ENCODE measurements around the gene F2.

F2 gene

DNA sequence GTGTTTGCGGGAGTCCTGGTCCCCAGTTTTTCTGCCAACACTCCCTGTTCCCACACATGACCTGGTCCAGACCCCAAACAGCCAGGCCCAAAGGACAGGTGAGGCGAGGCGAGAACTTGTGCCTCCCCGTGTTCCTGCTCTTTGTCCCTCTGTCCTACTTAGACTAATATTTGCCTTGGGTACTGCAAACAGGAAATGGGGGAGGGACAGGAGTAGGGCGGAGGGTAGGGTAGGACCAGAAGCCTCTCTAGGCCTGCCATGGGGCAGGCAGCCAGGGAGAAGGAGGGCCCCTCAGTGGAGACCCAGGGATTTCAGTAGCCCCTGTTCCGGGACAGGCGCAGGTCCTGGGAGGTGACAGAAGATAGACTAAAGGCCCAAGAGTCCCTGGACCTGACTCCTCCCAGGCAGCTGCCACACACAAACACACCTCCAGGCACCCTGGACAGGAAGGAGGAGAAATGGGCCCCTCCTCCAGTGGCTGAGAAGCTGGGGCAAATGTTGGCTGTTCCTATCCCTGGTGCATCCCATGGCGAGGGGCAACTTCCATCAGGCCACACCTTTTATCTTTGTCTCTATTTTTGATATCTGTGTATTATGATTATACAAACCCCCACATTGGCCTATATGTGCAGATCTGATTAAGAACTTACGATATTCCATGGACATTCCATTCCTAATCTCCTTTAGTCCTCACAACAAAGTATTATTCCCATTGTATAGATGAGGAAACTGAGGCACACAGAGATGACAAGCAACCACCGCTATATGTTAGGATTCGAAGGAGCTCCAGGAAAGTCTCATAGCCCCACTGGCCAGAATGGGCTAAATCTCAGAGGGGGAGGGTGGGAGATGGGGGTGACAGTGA lies 626 bp upstream of the F2 start:
- DNase-seq (ENCODE audit: low spot score) = no peak

DNA sequence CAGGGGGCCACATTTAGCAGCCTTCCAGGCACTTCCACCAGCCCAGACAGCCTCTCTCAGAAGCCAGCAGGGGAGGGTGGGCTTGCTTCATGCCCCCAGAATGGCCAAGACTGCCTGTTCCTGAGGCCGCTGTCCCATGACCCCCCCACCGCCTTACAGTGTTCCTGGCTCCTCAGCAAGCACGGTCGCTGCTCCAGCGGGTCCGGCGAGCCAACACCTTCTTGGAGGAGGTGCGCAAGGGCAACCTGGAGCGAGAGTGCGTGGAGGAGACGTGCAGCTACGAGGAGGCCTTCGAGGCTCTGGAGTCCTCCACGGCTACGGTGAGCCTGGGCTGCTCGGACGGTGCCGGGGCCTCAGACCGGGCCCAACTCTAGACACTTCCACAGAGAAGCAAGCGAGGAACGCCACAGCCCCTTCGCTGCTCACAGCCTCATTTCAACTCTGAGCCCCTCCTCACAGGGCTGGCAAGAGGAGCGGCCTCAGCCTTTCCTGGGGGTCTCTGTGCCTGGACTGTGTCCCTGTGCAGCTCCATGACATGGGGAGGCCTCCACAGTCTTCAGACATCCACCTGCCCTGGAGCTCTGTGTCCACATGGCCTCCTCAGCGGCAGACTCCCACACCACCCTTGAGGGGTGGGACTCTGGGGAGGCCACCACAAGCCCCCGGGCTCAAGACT lies 668 bp downstream of the F2 start:
- no peak for DNase-seq (ENCODE audit: low spot score)

DNA sequence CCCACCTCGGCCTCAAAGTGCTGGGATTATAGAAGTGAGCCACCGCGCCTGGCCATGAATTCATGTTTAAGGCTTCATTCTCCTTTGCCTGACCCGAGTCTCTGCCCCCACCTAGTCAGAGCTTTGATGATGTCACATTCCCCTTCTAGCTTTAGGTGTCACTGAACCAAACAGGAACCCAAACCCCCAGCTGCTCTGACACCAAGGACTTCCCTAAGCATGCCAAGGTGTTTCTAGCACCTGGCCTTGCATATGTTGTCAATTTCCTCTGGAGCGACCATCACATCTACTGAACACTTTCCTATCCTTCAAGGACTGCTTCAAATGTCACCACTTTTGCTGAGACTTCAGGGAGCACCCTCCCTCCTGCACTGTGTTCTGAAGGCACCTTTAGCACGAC lies 2.3 kb downstream of the F2 start:
- DNase-seq (ENCODE audit: low spot score) = no peak

DNA sequence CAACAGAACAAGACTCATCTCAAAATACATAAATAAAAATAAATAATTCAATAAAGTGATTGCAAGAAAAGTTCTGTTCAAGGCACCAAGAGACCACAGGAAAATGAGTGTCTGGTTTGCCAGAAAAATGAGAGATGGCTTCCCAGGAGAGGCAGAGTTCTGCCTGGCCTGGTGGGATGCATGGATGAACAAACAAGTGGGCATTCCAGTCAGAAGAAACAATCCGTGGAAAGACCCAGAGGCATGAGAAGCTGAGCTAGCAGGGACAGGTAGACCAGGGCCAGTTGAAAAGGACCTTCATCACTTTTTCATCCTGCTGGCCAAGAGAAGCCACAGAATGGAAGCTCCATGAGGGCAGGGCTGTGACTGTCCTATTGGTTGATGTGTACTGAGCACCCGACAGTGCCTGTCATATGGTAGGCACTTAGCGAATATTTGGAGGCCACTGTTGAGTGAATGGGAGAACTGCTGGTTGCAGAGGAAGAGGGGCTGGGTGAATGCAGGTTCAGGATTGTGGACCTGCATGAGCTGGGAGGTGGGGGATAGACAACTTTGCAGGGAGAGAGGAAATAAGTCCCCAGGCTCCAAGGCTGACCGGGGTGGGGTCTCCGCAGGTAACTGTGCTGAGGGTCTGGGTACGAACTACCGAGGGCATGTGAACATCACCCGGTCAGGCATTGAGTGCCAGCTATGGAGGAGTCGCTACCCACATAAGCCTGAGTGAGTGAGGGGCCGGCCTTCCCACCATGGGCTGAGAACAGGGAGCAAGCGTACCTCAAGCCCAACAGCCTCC lies 3.7 kb downstream of the F2 start:
- DNase-seq (ENCODE audit: low spot score) = no peak

DNA sequence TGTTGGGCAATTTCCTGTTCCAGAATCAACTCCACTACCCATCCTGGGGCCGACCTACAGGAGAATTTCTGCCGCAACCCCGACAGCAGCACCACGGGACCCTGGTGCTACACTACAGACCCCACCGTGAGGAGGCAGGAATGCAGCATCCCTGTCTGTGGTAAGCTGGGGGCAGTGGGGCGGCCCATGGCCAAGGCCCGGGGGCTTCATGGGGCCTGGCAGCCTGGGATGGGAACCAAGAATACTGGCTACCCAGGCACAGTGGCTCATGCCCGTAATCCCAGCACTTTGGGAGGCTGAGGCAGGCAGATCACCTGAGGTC lies 4.3 kb downstream of the F2 start:
- no peak for DNase-seq (ENCODE audit: low spot score)

DNA sequence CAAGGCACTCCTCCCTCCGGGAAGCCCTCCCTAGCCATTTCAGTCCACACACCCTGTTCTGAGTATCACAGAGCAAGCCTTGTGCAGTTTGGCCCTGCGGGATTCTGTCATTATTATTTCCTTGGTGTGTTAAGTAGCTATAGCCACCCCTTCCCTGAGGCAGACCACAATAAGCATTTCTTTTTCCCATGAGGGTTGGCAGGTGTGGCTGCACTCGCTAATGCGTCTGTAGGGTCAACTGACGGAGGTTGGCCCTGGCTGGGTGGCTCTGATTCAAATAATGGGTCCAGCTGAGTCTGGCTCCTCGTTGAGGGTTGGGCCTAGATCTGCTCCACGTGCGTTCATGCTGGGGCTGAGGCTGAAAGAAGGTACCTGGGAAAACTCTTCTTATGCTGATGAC lies 5.1 kb downstream of the F2 start:
- DNase-seq (ENCODE audit: low spot score) = no peak

DNA sequence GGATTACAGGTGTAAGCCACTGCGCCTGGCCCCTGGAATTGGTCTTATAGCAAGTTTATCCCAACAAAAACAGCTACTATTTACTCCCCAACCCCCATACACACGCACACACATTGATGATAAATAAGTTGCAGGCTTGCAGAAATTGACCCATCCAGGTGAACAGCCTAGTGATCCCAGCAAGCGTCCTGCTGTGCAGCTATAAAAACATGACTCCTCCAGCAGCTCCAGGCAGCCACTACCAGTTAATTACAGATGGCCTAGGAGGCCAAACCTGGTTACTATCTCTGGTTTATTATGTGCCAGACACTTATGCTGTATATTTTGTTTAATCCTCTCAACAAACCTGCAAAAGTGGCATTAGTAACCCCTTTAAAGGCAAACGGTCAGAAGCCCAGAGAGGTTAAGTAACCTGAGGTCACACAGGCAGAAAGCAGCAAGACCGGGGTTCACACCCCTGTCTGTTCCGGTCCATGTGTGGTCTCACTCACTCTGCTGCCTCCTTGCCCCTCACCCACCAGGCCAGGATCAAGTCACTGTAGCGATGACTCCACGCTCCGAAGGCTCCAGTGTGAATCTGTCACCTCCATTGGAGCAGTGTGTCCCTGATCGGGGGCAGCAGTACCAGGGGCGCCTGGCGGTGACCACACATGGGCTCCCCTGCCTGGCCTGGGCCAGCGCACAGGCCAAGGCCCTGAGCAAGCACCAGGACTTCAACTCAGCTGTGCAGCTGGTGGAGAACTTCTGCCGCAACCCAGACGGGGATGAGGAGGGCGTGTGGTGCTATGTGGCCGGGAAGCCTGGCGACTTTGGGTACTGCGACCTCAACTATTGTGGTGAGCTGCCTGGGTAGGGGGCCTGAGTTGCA lies 6.6 kb downstream of the F2 start:
- no peak for DNase-seq (ENCODE audit: low spot score)

DNA sequence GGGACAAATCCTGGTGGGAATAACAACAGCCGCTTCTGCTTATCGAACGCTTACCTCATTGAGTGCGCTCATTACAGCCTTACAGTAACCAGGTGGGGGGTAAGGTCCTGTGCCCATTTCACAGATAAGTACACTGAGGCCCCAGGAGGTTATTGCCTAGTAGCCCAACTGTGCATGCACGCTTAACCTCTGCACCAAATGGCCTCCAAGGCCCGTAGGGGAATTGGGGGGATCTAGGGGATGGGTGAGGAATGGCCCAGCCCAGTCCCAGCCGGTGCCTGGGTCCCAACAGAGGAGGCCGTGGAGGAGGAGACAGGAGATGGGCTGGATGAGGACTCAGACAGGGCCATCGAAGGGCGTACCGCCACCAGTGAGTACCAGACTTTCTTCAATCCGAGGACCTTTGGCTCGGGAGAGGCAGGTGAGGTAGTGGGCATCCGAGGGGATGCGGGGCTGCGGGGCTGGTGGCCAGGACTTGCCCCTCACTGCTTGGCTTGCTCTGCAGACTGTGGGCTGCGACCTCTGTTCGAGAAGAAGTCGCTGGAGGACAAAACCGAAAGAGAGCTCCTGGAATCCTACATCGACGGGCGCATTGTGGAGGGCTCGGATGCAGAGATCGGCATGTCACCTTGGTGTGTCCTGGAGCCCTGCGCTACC lies 7.3 kb downstream of the F2 start:
- DNase-seq (ENCODE audit: low spot score) = no peak

DNA sequence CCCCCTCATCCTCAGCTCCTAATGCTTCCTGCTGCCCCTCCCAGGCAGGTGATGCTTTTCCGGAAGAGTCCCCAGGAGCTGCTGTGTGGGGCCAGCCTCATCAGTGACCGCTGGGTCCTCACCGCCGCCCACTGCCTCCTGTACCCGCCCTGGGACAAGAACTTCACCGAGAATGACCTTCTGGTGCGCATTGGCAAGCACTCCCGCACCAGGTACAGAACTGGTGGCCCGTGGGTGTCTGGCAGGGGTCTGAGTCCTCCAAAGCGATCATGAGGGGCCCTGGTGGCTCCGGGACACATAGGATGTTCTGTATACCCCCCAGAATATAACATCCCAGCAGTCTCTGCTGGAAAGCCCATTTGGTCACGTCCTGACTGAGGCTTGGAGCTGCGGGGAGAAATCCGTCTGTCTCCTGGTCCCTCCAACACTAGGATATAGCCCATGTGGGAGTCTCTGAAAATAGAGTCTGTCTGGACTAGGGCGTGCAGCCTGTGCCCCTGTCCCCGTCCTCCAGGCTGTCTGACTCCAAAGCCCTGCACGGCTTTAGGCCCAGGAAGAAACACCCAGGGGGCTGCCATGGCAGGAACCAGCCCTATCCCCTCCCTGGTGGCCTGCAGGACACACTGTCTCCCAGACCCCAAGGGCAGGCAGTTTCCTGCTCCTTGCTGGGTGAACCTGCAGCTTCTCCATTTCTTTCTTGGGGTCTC lies 9.1 kb downstream of the F2 start:
- DNase-seq (ENCODE audit: low spot score) = no peak

DNA sequence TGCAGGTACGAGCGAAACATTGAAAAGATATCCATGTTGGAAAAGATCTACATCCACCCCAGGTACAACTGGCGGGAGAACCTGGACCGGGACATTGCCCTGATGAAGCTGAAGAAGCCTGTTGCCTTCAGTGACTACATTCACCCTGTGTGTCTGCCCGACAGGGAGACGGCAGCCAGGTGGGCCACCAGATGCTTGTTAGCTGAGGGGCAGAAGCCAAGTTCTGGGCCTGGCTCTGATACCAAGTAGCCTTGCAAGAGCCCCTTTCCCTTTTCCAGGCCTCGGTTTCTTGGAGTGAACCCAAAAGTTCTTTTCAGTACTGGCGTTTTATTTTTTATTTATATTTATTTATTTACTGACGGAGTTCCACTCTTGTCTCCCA lies 9.6 kb downstream of the F2 start:
- no peak for DNase-seq (ENCODE audit: low spot score)

DNA sequence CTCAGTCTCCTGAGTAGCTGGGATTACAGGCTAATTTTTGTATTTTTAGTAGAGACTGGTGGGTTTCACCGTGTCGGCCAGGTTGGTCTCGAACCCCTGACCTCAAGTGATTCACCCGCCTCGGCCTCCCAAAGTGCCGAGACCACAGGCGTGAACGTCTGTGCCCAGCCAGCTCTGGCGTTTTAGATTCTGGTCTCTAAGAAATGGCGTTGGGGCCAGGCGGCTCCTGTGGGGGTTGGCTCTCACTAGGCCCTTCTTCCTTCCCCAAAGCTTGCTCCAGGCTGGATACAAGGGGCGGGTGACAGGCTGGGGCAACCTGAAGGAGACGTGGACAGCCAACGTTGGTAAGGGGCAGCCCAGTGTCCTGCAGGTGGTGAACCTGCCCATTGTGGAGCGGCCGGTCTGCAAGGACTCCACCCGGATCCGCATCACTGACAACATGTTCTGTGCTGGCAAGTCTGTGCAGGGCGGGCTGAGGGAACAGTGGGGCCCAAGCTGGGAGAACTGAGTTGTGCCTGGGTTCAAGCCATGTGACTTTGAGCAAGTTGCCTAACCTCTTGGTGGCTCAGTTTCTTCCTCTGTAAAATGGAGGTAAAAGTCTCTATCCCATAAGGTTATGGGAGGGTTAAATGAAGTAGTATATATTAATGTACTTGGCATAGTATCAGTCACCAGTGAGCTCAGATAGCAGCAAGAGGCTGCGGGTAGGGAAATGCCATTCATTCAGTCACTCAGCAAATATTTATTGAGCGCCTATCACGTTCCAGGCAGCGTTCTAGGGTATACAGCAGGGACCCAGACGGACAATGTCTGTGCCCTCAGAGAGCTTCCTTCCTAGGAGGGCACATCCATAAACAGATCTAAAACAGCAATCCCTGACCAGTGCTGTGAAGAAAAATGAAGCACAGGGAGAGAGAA lies 10.4 kb downstream of the F2 start:
- no peak for DNase-seq (ENCODE audit: low spot score)

DNA sequence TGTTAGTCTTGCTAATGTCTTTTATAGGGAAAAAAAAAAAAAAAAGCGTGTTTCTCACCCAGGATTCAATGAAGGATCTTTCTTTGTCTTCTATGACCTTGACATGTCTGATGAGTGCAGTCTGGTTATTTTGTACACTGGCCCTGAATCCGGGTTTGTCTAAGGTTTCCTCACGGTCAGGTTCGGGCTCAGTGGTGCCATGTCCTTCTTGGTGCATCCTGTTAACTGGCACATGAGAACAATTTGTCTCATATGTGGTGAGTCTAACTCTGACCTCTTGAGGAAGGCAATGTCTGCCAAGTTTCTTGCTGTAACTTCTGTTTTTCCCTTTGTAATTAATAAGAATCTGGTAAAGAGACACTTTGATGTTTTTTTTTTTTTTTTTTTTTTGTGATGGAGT lies 12.5 kb downstream of the F2 start:
- no peak for DNase-seq (ENCODE audit: low spot score)

DNA sequence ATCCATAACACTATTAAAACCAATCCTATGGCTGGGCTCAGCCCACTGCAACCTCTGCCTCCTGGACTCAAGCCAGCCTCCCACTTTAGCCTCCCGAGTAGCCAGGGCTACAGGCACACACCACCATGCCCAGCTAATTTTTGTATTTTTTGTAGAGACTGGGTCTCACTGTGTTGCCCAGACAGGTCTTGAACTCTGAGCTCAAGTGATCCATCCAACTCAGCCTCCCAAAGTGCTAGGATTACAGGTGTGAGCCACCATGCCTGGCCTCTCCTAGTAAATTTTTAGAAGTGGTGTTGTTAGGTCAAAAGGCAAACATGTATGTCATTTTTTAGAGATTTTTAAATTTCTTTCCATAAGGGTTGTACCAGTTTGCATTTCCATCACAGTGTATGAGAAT lies 14.2 kb downstream of the F2 start:
- DNase-seq (ENCODE audit: low spot score) = no peak

DNA sequence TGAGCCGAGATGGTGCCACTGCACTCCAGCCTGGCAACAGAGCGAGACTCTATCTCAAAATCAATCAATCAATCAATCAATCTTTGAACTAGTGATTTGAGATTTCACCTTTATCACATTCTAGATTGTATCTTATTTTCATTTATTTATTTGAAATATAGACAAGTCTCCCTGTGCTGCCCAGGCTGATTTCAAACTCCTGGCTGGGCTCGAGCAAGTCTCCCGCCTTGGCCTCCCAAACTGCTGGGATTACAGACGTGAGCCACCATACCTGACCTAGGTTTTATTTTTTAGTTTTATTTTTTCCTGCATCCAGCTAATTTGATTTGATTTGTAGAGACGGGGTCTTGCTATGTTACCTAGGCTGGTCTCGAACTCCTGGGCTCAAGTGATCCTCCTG lies 17.1 kb downstream of the F2 start:
- no peak for DNase-seq (ENCODE audit: low spot score)

DNA sequence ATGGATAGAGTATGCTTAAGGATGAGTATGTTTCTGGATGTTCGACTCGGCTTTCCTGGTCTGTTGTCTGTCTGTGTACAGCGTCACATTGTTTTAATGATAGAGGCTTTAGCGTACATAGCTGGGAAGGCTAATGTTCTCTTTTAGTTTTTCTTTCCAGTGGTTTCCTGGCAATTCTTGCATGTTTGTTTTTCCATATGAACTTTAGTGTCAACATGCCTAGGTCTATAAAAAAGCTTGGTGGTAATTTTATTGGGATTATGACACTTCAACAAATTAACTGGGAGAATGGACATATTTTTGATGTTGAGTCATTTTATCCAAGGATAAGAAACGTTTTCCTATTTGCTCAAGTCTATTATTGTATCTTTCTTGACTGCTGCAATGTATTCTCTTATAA lies 17.6 kb downstream of the F2 start:
- no peak for DNase-seq (ENCODE audit: low spot score)

DNA sequence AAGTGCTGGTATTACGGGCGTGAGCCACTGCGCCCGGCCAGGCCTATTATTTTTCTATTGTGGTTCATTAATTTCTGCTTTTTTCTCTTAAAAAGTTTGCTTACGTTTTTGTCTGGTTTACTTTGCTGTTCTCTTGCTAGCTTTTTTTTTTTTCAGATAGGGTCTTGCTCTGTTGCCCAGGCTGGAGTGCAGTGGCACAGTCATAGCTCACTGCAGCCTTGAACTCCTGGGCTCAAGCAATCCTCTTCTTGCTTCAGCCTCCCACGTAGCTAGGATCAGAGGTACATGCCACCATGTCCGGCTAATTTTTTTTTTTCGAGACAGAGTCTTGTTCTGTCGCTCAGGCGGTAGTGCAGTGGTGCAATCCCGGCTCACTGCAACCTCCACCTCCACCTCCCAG lies 18.7 kb downstream of the F2 start:
- no peak for DNase-seq (ENCODE audit: low spot score)

DNA sequence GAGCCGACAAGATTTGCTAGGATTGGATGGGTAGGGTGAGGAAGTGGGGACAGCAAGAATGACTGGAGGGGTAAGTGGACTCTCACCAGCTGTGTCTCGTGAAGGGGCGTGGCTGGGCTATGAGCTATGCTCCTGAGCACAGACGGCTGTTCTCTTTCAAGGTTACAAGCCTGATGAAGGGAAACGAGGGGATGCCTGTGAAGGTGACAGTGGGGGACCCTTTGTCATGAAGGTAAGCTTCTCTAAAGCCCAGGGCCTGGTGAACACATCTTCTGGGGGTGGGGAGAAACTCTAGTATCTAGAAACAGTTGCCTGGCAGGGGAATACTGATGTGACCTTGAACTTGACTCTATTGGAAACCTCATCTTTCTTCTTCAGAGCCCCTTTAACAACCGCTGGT lies 19.9 kb downstream of the F2 start:
- no peak for DNase-seq (ENCODE audit: low spot score)

DNA sequence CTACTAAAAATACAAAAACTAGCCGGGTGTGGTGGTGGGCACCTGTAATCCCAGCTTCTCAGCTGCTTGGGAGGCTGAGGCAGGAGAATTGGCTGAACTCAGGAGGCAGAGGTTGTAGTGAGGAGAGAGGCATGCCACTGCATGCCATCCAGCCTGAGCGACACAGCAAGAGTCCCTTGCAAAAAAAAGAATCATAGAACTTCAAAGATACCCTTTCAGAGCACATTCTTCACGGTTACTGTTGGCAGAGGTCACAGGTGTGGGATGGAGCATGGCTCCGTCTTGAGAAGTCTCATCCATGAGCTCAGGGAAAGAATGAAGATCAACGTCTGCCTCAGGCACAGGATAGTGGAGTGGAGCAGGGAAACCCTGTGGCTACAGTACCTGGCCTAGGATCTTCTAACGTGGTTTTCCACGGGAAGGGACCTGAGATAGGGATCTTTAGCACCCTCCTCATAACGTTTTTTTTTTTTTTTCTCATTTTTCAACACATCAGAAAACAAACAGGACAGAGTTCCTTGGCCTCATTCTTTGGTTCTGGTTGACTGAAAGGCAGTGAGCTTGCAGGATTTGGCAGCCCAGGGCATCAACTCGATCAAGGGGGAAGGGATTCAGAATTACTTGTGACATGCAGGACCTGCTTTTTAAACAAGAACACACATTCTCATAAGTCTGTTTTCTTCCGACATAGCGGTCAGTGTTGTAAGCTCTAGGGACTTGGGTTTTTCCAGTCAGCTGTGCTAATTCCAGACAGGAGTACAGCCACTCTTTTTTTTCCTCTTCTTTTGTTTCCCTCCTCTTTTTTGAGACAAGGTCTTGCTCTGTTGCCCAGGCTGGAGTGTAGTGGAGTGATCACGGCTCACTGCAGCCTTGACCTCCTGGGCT lies 22.8 kb downstream of the F2 start:
- no peak for DNase-seq (ENCODE audit: low spot score)

DNA sequence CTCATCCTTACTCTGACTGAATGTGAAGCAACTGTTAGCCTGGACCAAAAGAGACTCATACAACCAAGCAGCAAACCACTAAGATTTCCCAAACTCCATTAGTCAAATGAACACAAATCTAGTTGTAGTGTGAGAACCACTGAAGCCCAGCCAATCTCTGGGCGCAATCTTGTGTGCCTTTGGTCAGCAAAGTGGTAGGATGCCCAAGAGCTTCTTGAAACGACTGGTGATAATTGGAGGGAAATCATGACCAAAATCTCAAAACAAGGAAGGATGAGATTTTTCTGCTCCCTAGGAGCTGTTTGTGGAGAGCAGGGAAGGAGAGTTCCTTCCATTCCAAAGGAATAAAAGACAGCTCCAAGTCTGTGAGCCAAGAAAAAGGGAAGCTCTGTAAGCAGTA lies 24.0 kb downstream of the F2 start:
- no peak for DNase-seq (ENCODE audit: low spot score)

All from kidney tubule cell (primary cell).